Stimulated activated naive B cell treated with anti-CD40 and anti-IgM and Interleukin-4, amounts not matched to agents 10 μg/mL and 1 μg/mL and 100 μg/mL, for 72 hours (primary cell): ENCODE data around the gene PTPRF.

Experiments
- ATAC-seq, 2 donors: fragments of 150-1000 bp; cut with Tn5 transposase; replicated peaks; 2 replicates each; pipeline ENCODE4 v1.10.0; 2021; ENCODE audit warnings: moderate library complexity in 1 of 2
- DNase-seq: peaks from one replicate; pipeline ENCODE4 v3.0.0; 2021
- H3K27ac Mint-ChIP-seq: one replicate; pipeline ENCODE4 v1.8.0; 2022; ENCODE audit warnings: mild to moderate bottlenecking, mixed read lengths
- H3K27me3 Mint-ChIP-seq, 2 donors: one replicate each; pipeline ENCODE4 v1.8.0; 2022; ENCODE audit warnings: mixed read lengths in 2 of 2
- H3K36me3 Mint-ChIP-seq, 2 donors: one replicate each; pipeline ENCODE4 v1.8.0; 2022; ENCODE audit warnings: mixed read lengths in 2 of 2, mild to moderate bottlenecking in 1 of 2
- H3K4me1 Mint-ChIP-seq, 2 donors: one replicate each; pipeline ENCODE4 v1.8.0; 2022; ENCODE audit warnings: mixed read lengths in 2 of 2, mild to moderate bottlenecking in 1 of 2
- H3K4me3 Mint-ChIP-seq, 2 donors: one replicate each; pipeline ENCODE4 v1.8.0; 2022; ENCODE audit warnings: mild to moderate bottlenecking in 2 of 2, mixed read lengths in 2 of 2, moderate library complexity in 1 of 2
- H3K9me3 Mint-ChIP-seq, 2 donors: one replicate each; pipeline ENCODE4 v1.8.0; 2022; ENCODE audit warnings: mixed read lengths in 2 of 2, mild to moderate bottlenecking in 1 of 2

The PTPRF gene

DNA sequence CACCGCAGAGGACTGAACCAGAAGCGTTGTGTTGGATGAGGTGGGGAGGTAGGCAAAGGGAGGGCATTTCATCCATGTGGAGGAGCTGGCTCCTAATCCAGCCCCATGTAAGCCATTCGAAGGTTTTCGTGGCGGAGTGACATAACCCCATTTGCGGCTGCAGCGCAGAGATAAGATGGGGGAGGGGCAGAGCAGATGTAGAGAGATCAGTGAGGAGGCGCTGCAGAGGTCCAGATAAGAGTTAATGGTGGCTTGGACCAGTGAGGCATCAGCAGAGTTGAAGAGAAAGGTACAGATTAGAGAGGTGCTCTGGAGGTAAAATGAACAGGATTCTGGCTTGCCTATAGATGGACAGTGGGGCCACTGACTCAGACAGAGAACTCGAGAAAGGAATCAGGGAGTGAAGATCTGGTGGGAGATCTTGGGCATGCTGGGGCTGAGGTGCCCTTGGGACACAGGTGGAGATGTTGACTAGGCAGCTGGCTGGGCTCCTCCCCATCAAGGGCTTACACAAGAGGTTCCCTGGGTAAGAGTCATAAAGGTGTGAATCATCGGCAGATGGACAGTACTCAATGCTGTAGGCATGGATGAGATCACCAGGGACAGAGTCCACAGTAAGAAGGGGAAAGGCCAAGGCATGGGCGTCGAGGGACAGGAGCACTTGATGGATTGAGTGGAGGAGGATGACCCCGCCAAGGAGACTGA, 7.8 kb upstream of the PTPRF start:
- H3K27ac Mint-ChIP-seq = no peak overlapping the region
- no peaks in the 10 kb centered on the region for H3K9me3 Mint-ChIP-seq
- H3K36me3 Mint-ChIP-seq = no peaks in the 10 kb centered on the region
- peaks cover 0 to 3% of the 10 kb centered on the region in 2 donors for H3K4me1 Mint-ChIP-seq
- DNase-seq (no peak), ATAC-seq (no peak)
- no peak overlapping the region for H3K4me3 Mint-ChIP-seq
- H3K27me3 Mint-ChIP-seq = peaks cover 50 to 74% of the 10 kb centered on the region in 2 donors

DNA sequence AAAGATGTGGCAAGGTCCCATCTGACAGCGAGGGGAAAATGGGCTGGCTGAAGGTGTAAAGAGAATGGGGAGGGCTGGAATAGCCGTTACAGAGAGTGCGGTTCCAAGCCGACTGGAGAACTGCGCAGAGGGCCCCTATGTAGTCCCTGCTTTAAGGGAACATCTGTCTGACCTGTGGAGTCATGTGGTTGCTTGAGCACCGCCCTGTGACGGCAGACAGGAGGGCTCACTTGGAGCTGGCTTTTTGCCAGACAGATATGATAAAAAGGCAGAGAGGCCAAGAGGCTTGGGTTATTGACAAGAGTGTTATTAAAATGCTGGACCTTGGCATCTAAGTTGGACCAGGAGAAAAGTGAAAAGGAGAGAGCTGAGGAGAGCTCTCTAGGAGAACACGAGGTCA, 5.9 kb upstream of the PTPRF start:
- no peaks in the 10 kb centered on the region for H3K9me3 Mint-ChIP-seq
- H3K27ac Mint-ChIP-seq = no peak overlapping the region
- peaks cover 0 to 3% of the 10 kb centered on the region in 2 donors for H3K4me1 Mint-ChIP-seq
- ATAC-seq (no peak), DNase-seq (no peak)
- no peak overlapping the region for H3K4me3 Mint-ChIP-seq
- H3K27me3 Mint-ChIP-seq = peaks cover 53 to 77% of the 10 kb centered on the region in 2 donors
- H3K36me3 Mint-ChIP-seq = no peaks in the 10 kb centered on the region

DNA sequence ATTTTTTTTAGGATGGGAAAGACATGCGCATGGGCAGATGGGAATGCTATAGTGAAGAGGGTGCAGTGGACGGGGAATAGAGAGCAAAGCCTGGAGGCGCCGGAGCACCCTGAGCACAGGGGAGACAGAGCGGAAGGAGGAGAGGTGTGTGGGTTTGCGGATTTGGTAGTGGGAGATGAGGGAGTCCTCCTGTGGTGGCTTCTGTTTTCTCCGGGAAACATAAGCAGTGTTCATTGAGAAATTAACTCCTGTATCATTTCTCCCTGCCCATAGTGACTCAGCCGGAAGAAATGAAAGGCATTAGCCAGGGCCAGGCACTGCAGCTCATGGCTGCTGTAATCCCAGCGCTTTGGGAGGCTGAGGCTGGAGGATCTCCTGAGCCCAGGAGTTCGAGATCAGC, 4.7 kb upstream of the PTPRF start:
- no peaks in the 10 kb centered on the region for H3K36me3 Mint-ChIP-seq
- no peak overlapping the region for H3K27ac Mint-ChIP-seq
- H3K27me3 Mint-ChIP-seq = peaks cover 57 to 76% of the 10 kb centered on the region in 2 donors
- no peak for DNase-seq
- H3K9me3 Mint-ChIP-seq = no peaks in the 10 kb centered on the region
- no peak overlapping the region for H3K4me3 Mint-ChIP-seq
- peaks cover 4 to 11% of the 10 kb centered on the region in 2 donors for H3K4me1 Mint-ChIP-seq
- no peak for ATAC-seq

DNA sequence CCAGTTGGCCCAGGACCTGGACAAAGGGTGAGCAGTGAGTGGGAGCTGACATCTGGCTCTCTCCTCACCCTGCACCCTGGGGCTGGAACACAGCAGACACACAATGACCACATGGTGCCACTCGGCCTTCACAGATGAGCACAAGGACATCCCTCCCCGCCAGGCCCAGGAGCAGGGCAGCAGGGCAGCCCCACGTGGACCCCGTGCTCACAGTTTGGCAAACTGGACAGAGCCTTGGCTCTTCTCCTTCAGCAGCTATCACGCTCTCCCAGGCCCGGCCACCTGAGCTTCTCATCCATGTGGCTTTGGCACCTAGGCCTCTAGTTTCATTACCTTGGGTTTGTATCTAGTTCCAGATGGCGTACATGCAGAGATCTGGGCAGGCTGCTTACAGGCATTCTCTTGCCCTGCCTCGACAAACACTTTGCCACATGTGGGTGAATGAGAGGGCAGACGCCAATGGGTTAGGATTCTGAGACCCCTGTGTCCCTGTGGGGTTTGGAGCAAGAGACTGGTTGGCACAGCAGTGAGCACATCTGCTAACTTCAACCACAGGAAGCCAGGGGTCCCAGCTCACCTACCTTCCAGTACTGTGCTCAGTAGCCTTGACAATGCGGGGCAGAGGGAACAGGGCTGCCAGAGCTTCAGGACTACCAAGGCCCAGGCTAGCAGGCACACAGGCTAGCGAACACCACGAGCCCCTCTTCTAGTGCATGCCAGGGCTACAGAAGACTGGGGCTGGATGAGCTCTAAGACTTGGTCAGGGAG, 3.4 kb upstream of the PTPRF start:
- no peak for DNase-seq
- Mint-ChIP-seq H3K27ac (no peak overlapping the region), H3K4me3 (no peak overlapping the region), H3K9me3 (no peaks in the 10 kb centered on the region), H3K27me3 (peaks cover 54 to 72% of the 10 kb centered on the region in 2 donors), H3K36me3 (peaks cover 2 to 4% of the 10 kb centered on the region in 2 donors), H3K4me1 (peaks cover 12 to 15% of the 10 kb centered on the region in 2 donors)
- no peak for ATAC-seq

DNA sequence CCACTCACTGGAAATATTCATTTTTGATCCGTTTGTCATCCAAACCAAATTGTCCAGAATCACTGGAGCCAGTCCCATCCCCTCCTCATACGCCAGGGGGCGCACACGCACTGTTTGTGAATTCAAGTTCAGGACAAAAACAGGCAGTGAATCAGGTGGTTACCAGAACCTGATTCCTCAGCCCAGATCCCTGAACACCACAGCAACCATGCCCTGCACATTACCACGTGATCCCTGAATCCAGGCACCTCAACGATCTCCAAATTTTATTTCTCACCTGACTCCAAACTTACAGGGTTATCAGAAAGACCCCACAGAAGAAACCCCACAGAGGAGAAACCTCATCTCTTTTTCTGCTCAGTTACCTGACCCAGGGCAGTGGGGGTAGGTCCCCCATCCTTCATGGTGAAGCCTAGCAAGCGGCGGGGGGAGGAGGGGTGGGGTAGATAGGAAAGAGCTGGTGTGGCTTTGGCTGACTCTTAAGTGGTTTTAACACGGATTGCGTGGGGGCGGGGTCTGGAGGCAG, 1.4 kb upstream of the PTPRF start:
- peak; percentile 78 to 80 for ATAC-seq

DNA sequence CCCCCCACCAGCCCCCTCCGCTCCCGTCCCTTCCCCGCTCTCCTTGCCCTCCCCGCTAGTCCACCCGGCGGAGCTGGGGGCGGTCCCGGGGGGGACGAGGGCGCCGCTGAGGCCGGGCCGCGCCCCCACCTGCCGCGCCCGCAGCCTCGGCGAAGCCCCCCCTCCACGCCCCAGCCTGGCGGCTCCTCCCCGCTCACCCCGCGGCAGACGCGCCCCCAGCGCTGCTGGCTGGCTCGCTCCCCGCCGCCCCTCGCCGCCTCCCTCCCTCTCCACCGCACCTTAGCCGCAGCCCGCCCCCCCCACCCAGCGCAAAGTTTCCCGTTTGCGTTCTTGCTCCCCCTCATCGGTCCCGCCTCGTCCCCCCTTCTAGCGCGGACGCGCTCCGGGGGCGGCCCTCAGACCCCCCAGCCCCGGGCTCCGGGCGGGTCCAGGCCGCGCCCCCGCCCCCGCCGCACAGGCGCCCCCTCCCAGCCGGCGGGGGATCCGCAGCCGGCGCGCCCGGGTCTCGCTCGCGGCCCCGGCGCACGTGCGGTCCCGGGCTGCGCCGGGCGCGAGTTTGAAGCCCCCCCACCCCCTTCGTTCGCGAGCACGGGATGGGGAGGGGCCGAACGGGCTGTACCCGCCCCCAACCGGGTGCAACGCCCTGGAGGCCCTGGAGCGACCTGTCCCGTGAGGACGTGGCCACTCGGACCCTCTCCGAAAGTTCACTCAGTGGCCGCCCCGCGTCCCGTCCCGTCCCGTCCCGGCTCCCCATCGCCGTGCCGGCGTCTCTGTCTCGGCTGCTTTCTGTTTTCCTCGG, 623 bp downstream of the PTPRF start:
- peaks cover 11 to 13% of the 10 kb centered on the region in 2 donors for H3K4me1 Mint-ChIP-seq
- peak overlapping the region; percentile 78 for H3K27ac Mint-ChIP-seq
- peaks cover 2 to 4% of the 10 kb centered on the region in 2 donors for H3K36me3 Mint-ChIP-seq
- peaks cover 55 to 59% of the 10 kb centered on the region in 2 donors for H3K27me3 Mint-ChIP-seq
- peak overlapping the region; percentile 92 to 96 for H3K4me3 Mint-ChIP-seq
- peak; percentile 13 to 14 for ATAC-seq
- H3K9me3 Mint-ChIP-seq = no peaks in the 10 kb centered on the region
- no peak for DNase-seq

More for the DNA sequence above, 1.4 kb upstream of the PTPRF start:
- DNase-seq = peak; percentile 51
- Mint-ChIP-seq H3K27ac (no peak overlapping the region), H3K27me3 (peaks cover 57 to 74% of the 10 kb centered on the region in 2 donors), H3K4me1 (peaks cover 11 to 13% of the 10 kb centered on the region in 2 donors), H3K4me3 (no peak overlapping the region), H3K36me3 (peaks cover 2 to 4% of the 10 kb centered on the region in 2 donors), H3K9me3 (no peaks in the 10 kb centered on the region)

DNA sequence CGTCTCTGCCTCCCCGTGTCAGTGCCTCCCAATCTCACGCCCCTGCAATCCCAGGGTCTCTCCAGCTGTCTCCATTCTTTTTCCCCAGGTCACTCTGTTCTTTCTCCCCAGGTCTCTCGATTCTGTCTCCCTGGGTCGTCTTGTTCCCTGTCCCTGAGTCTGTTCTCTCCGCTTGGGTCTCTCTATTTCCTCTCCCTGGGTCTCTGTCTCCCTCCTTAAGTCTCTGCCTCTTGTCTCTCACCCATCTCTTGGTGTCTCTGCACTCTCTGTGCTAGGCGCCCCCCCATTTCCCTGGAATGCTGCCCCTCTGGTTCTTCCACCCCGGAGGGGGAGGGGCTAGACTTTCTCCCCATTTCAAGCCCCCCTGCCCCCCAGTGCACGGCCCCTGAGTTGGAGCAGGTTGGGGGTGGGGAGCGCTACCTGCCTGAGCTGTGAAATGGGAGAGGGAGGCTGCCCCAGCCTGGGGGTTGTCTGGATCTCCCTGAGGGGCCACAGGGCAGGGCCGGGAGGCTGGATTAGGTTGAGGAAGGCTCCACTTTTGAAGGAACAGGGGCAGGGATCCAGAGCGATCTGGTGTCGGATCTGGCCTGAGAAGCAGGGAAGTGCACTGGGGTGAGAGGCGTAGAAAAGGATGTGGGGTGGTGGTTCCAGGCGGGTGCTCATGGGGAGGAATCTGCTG, 1.4 kb downstream of the PTPRF start:
- ATAC-seq (no peak), DNase-seq (no peak)
- Mint-ChIP-seq H3K27ac (peak overlapping the region; percentile 78), H3K4me1 (peaks cover 11 to 13% of the 10 kb centered on the region in 2 donors), H3K9me3 (no peaks in the 10 kb centered on the region), H3K4me3 (peak overlapping the region; percentile 92 to 96), H3K36me3 (peaks cover 2 to 4% of the 10 kb centered on the region in 2 donors), H3K27me3 (peaks cover 51 to 59% of the 10 kb centered on the region in 2 donors)

DNA sequence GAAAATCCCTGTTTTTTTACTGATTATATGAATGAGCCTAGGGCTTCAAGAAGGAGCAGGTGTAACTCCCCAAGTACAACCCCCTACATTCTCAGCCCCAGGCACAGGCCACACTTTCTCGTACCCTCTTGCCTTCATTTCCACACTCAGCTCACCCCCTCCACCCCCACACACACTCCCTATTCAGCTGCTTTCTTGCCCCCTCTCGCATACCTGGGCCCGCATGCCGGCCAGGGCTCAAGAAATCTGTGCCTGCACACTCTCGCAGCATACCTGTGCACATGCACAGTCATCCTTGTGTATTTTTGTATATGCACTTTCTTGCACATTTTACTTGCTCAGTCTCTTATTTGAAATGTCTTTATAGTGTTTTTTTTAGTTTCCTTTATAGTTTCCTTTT, 2.0 kb downstream of the PTPRF start:
- ATAC-seq (no peak), DNase-seq (no peak)
- Mint-ChIP-seq H3K27ac (no peak overlapping the region), H3K27me3 (peaks cover 48 to 53% of the 10 kb centered on the region in 2 donors), H3K4me1 (peaks cover 11 to 13% of the 10 kb centered on the region in 2 donors), H3K36me3 (peaks cover 2 to 4% of the 10 kb centered on the region in 2 donors), H3K9me3 (no peaks in the 10 kb centered on the region), H3K4me3 (peak overlapping the region; percentile 30 to 92)

DNA sequence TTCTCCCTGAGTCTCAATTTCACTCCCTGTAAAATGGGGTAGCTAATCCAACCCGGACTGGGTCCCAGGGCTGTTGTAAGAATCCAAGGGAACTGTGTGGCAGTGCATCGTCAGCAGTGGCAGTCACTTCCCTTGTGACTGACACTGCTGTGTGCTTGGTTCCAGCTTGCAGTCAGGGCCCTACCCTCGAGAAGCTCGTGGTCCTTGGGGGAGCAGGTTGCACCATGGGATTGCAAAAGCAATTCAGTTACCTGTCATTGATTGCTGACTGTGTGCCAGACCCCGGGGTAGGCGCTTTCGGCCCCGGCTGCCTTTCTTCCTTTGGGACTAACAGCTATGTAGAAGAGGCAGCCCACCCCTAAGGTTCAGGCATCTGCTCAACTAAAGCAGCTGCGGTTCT, 2.9 kb downstream of the PTPRF start:
- H3K4me3 Mint-ChIP-seq = no peak overlapping the region
- H3K36me3 Mint-ChIP-seq = peaks cover 2 to 4% of the 10 kb centered on the region in 2 donors
- no peak overlapping the region for H3K27ac Mint-ChIP-seq
- DNase-seq (no peak), ATAC-seq (no peak)
- no peaks in the 10 kb centered on the region for H3K9me3 Mint-ChIP-seq
- H3K27me3 Mint-ChIP-seq = peaks cover 46 to 54% of the 10 kb centered on the region in 2 donors
- peaks cover 11 to 13% of the 10 kb centered on the region in 2 donors for H3K4me1 Mint-ChIP-seq

DNA sequence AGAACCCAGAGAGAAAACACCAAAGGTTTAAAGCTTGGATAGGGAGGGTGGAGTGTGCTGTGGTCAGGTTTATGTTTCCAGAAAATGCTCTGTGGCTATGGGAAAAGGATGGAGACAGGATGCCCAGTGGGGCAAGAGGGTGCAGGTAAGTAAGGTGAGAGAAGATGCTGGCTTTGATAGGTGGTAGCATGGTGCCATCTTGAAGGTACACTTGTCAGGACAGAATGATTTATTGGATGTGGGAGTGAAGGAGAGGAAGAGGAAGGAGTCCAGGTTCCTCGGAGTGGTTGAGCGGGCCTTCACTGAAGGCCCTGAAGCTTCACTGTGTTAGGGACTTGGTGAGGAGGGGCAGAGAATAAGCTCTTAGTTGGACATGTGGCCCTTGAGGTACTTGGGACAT, 3.6 kb downstream of the PTPRF start:
- Mint-ChIP-seq H3K9me3 (no peaks in the 10 kb centered on the region), H3K27me3 (peaks cover 44 to 48% of the 10 kb centered on the region in 2 donors), H3K27ac (no peak overlapping the region), H3K36me3 (peaks cover 2 to 4% of the 10 kb centered on the region in 2 donors), H3K4me1 (peaks cover 11 to 13% of the 10 kb centered on the region in 2 donors), H3K4me3 (no peak overlapping the region)
- no peak for ATAC-seq
- DNase-seq = no peak

DNA sequence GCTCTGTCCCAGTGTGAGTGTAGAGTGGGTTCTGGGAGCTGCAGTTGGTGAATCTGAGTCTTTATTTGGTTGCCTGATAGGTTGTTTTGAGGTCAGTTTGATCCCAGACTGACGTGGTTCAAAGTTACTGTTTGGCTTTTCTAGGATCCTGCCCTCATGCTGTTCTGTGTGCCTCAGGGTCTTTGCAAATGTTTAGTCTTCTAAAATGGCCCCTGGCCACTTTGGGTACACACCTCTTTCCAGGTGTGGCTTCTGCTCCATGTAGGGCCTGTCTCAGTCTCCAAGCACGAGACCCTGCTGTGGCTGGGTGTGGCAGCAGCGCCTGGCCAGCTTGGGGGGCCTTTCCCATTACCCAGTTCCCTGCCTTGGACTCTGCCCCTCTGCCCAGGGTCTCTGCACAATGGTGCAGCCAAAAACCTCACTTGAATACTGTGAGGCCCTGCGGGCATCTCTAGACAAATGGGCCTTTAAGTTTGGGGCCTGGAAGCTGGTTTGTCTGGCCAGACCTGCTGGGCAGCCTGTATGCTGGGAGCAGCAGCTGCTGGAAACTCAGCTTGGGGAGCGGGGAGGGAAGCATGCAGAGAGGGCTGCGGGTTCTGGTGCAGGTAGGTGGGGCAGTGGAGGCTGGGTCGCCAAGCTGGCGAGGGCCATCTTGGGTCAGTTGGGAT, 5.6 kb downstream of the PTPRF start:
- no peak for ATAC-seq
- Mint-ChIP-seq H3K36me3 (peaks cover 2 to 4% of the 10 kb centered on the region in 2 donors), H3K27ac (no peak overlapping the region), H3K27me3 (peaks cover 32 to 33% of the 10 kb centered on the region in 2 donors), H3K4me3 (no peak overlapping the region), H3K4me1 (peaks cover 3 to 9% of the 10 kb centered on the region in 2 donors), H3K9me3 (no peaks in the 10 kb centered on the region)
- no peak for DNase-seq

DNA sequence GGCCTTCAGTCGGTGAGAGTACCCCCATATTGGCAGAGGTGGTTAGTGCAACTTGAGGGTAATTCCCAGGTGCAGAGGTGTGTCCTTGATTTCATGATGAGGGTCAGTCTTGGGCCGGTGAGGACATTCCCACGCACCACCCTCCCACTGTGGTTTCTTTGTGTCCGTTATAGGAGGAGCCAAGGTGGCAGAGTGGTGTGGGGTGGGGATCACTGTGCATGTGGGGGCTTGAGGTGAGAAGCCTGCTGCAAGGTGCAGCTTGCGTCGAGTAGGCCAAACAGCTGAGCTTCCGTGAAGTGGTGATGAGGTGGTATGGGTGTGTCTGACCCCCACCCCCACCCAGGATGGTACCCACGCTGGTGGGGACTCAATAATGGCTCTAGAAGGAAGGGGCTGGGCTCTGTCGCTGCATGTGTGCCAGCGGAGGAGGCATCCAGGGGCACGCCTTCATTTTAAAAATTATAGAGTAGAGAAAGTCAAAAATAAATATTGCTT, 6.2 kb downstream of the PTPRF start:
- Mint-ChIP-seq H3K36me3 (peaks cover 0 to 1% of the 10 kb centered on the region in 2 donors), H3K27ac (no peak overlapping the region), H3K4me1 (peaks cover under 1 to 5% of the 10 kb centered on the region in 2 donors), H3K9me3 (no peaks in the 10 kb centered on the region), H3K4me3 (no peak overlapping the region), H3K27me3 (peaks cover 28 to 29% of the 10 kb centered on the region in 2 donors)
- DNase-seq = no peak
- no peak for ATAC-seq
